ENCODE measurements around the gene SRGAP2B.
"Not testable (repeated sequence)": the region's sequence is repeated elsewhere in the genome, so short reads cannot be mapped to it uniquely, and the experiment has no call there.

The SRGAP2B gene

GRCh38 chr1:145076877-145077276 is 18.3 kb downstream of the SRGAP2B start:
- H3K4me3 ChIP-seq (ENCODE audit: low read length in 2 of 2); H2BK12ac ChIP-seq (ENCODE audit: low read length); H2BK120ac ChIP-seq (ENCODE audit: low read depth, low read length); H3K9me3 ChIP-seq (replicated peaks in 1 of 2; ENCODE audit: control insufficient read depth in 2 of 2, insufficient read depth in 1 of 2, low read depth in 1 of 2, low read length in 2 of 2); H3K9ac ChIP-seq (ENCODE audit: low read depth, low read length, poor library complexity); H4K8ac ChIP-seq (ENCODE audit: low read depth, low read length); DNase-seq (ENCODE audit: low spot score); H3K14ac ChIP-seq (ENCODE audit: low read length); H2AK5ac ChIP-seq (ENCODE audit: low read depth, low read length); H3K27ac ChIP-seq (replicated peaks; ENCODE audit: low read length); H3K18ac ChIP-seq (ENCODE audit: low read length); H3K36me3 ChIP-seq (replicated peaks in 1 of 2; ENCODE audit: control insufficient read depth in 2 of 2, insufficient read depth in 2 of 2, low read length in 2 of 2); H2BK5ac ChIP-seq (ENCODE audit: low read length); H3K27me3 ChIP-seq (ENCODE audit: control insufficient read depth in 3 of 3, insufficient read depth in 3 of 3, low read depth in 1 of 3, low read length in 3 of 3); H4K91ac ChIP-seq (ENCODE audit: low read depth, low read length, poor library complexity); H3K4ac ChIP-seq (ENCODE audit: low read length); H3K23ac ChIP-seq (ENCODE audit: low read depth, low read length, poor library complexity); H2BK15ac ChIP-seq (ENCODE audit: low read length); H2AFZ ChIP-seq (ENCODE audit: low read length); H3K4me1 ChIP-seq (ENCODE audit: control insufficient read depth in 2 of 2, insufficient read depth in 1 of 2, low read depth in 1 of 2, low read length in 2 of 2); H3K79me1 ChIP-seq (ENCODE audit: low read depth, low read length); H3K4me2 ChIP-seq (ENCODE audit: insufficient read depth, low read length, poor library complexity, severe bottlenecking): not testable (repeated sequence)
- no CpG with 5 or more reads among the region's 3 CpGs for WGBS, 2 donors (ENCODE audit: extremely low coverage in 2 of 2, insufficient read length in 2 of 2, insufficient replicate concordance in 1 of 2)

GRCh38 chr1:145074021-145074559 is 21.0 kb downstream of the SRGAP2B start:
- not testable (repeated sequence) for H3K4ac ChIP-seq (ENCODE audit: low read length); H3K4me2 ChIP-seq (ENCODE audit: insufficient read depth, low read length, poor library complexity, severe bottlenecking); H3K9ac ChIP-seq (ENCODE audit: low read depth, low read length, poor library complexity); H3K14ac ChIP-seq (ENCODE audit: low read length); H4K8ac ChIP-seq (ENCODE audit: low read depth, low read length); H2AK5ac ChIP-seq (ENCODE audit: low read depth, low read length); H2BK15ac ChIP-seq (ENCODE audit: low read length); H3K9me3 ChIP-seq (replicated peaks in 1 of 2; ENCODE audit: control insufficient read depth in 2 of 2, insufficient read depth in 1 of 2, low read depth in 1 of 2, low read length in 2 of 2); H3K79me1 ChIP-seq (ENCODE audit: low read depth, low read length); H4K91ac ChIP-seq (ENCODE audit: low read depth, low read length, poor library complexity); H3K27ac ChIP-seq (replicated peaks; ENCODE audit: low read length); H3K4me1 ChIP-seq (ENCODE audit: control insufficient read depth in 2 of 2, insufficient read depth in 1 of 2, low read depth in 1 of 2, low read length in 2 of 2); H3K23ac ChIP-seq (ENCODE audit: low read depth, low read length, poor library complexity); H2AFZ ChIP-seq (ENCODE audit: low read length); H2BK5ac ChIP-seq (ENCODE audit: low read length); H3K27me3 ChIP-seq (ENCODE audit: control insufficient read depth in 3 of 3, insufficient read depth in 3 of 3, low read depth in 1 of 3, low read length in 3 of 3); H3K4me3 ChIP-seq (ENCODE audit: low read length in 2 of 2); H3K18ac ChIP-seq (ENCODE audit: low read length); DNase-seq (ENCODE audit: low spot score); H3K36me3 ChIP-seq (replicated peaks in 1 of 2; ENCODE audit: control insufficient read depth in 2 of 2, insufficient read depth in 2 of 2, low read length in 2 of 2); H2BK120ac ChIP-seq (ENCODE audit: low read depth, low read length); H2BK12ac ChIP-seq (ENCODE audit: low read length)
- no CpG with 5 or more reads among the region's 6 CpGs for WGBS, 2 donors (ENCODE audit: extremely low coverage in 2 of 2, insufficient read length in 2 of 2, insufficient replicate concordance in 1 of 2)

- not testable (repeated sequence) for H2BK12ac ChIP-seq (ENCODE audit: low read length); H3K79me1 ChIP-seq (ENCODE audit: low read depth, low read length); H3K23ac ChIP-seq (ENCODE audit: low read depth, low read length, poor library complexity); H3K14ac ChIP-seq (ENCODE audit: low read length); H2AK5ac ChIP-seq (ENCODE audit: low read depth, low read length); H2BK120ac ChIP-seq (ENCODE audit: low read depth, low read length); H3K9me3 ChIP-seq (replicated peaks in 1 of 2; ENCODE audit: control insufficient read depth in 2 of 2, insufficient read depth in 1 of 2, low read depth in 1 of 2, low read length in 2 of 2); H2BK5ac ChIP-seq (ENCODE audit: low read length); H3K27ac ChIP-seq (replicated peaks; ENCODE audit: low read length); H2BK15ac ChIP-seq (ENCODE audit: low read length); H3K18ac ChIP-seq (ENCODE audit: low read length); H3K36me3 ChIP-seq (replicated peaks in 1 of 2; ENCODE audit: control insufficient read depth in 2 of 2, insufficient read depth in 2 of 2, low read length in 2 of 2); H3K9ac ChIP-seq (ENCODE audit: low read depth, low read length, poor library complexity); H3K27me3 ChIP-seq (ENCODE audit: control insufficient read depth in 3 of 3, insufficient read depth in 3 of 3, low read depth in 1 of 3, low read length in 3 of 3); H3K4me1 ChIP-seq (ENCODE audit: control insufficient read depth in 2 of 2, insufficient read depth in 1 of 2, low read depth in 1 of 2, low read length in 2 of 2); H2AFZ ChIP-seq (ENCODE audit: low read length); H3K4me2 ChIP-seq (ENCODE audit: insufficient read depth, low read length, poor library complexity, severe bottlenecking); H4K91ac ChIP-seq (ENCODE audit: low read depth, low read length, poor library complexity); H3K4ac ChIP-seq (ENCODE audit: low read length); H3K4me3 ChIP-seq (ENCODE audit: low read length in 2 of 2); H4K8ac ChIP-seq (ENCODE audit: low read depth, low read length); DNase-seq (ENCODE audit: low spot score)
- WGBS, 2 donors (ENCODE audit: extremely low coverage in 2 of 2, insufficient read length in 2 of 2, insufficient replicate concordance in 1 of 2), result no CpG with 5 or more reads among the region's 6 CpGs
Observed at GRCh38 chr1:145071569-145071968, 23.6 kb downstream of the SRGAP2B start.

- DNase-seq (ENCODE audit: low spot score); H4K8ac ChIP-seq (ENCODE audit: low read depth, low read length); H3K36me3 ChIP-seq (replicated peaks in 1 of 2; ENCODE audit: control insufficient read depth in 2 of 2, insufficient read depth in 2 of 2, low read length in 2 of 2); H3K27ac ChIP-seq (replicated peaks; ENCODE audit: low read length); H3K4me1 ChIP-seq (ENCODE audit: control insufficient read depth in 2 of 2, insufficient read depth in 1 of 2, low read depth in 1 of 2, low read length in 2 of 2); H3K4me3 ChIP-seq (ENCODE audit: low read length in 2 of 2); H3K9me3 ChIP-seq (replicated peaks in 1 of 2; ENCODE audit: control insufficient read depth in 2 of 2, insufficient read depth in 1 of 2, low read depth in 1 of 2, low read length in 2 of 2); H3K18ac ChIP-seq (ENCODE audit: low read length); H2BK12ac ChIP-seq (ENCODE audit: low read length); H2AK5ac ChIP-seq (ENCODE audit: low read depth, low read length); H2BK5ac ChIP-seq (ENCODE audit: low read length); H2BK120ac ChIP-seq (ENCODE audit: low read depth, low read length); H3K4me2 ChIP-seq (ENCODE audit: insufficient read depth, low read length, poor library complexity, severe bottlenecking); H3K23ac ChIP-seq (ENCODE audit: low read depth, low read length, poor library complexity); H3K79me1 ChIP-seq (ENCODE audit: low read depth, low read length); H3K14ac ChIP-seq (ENCODE audit: low read length); H4K91ac ChIP-seq (ENCODE audit: low read depth, low read length, poor library complexity); H3K9ac ChIP-seq (ENCODE audit: low read depth, low read length, poor library complexity); H3K27me3 ChIP-seq (ENCODE audit: control insufficient read depth in 3 of 3, insufficient read depth in 3 of 3, low read depth in 1 of 3, low read length in 3 of 3); H2BK15ac ChIP-seq (ENCODE audit: low read length); H2AFZ ChIP-seq (ENCODE audit: low read length); H3K4ac ChIP-seq (ENCODE audit: low read length): not testable (repeated sequence)
- WGBS, 2 donors (ENCODE audit: extremely low coverage in 2 of 2, insufficient read length in 2 of 2, insufficient replicate concordance in 1 of 2), result no CpG with 5 or more reads among the region's 10 CpGs
Observed at GRCh38 chr1:145066486-145066885, 28.6 kb downstream of the SRGAP2B start.

Measured in neuronal stem cell (in vitro differentiated cells).